ENCODE data around the gene DUSP8.

Gene DUSP8

GRCh38 chr11:1574238-1574932 lies 2.3 kb upstream of the DUSP8 start:
- peak overlapping the region; percentile 50 for H3K4me3 ChIP-seq (ENCODE audit: low read depth, low read length)
- ChIA-PET CTCF (interaction anchor here (0.6 to 3.4 kb wide), 35 partner anchors 8 to 855 kb away, joined by 3 to 138 read pairs (median 4); no protein-coding TSS in a partner anchor), POLR2A (interaction anchor here (0.5 to 2.7 kb wide), 7 partner anchors 10 to 768 kb away, joined by 3 to 24 read pairs (median 5); no protein-coding TSS in a partner anchor)
- peaks cover 0 to 4% of the 10 kb centered on the region in 2 experiments; a peak in 1 of 3 replicates for H3K36me3 ChIP-seq (ENCODE audit: control insufficient read depth in 2 of 2, insufficient read depth in 1 of 2, low read length in 2 of 2)
- no peaks in the 10 kb centered on the region; the same call in 1 of the 2 replicates for H3K4me1 ChIP-seq (ENCODE audit: control insufficient read depth, insufficient read depth, low read length)
- no peaks in the 10 kb centered on the region for H3K9me3 ChIP-seq (ENCODE audit: control insufficient read depth, insufficient read depth, low read depth, low read length)
- no peak overlapping the region for H3K27ac ChIP-seq (ENCODE audit: extremely low read depth, low read depth, low read length)
- TF ChIP-seq ZNF654 (tag by site-specific recombination; IDR thresholded peaks at IDR 0.05; ENCODE audit: low read depth) (no peak), ZNF596 (tag by site-specific recombination; IDR thresholded peaks at IDR 0.05) (no peak), MYNN (tag by site-specific recombination; IDR thresholded peaks at IDR 0.05; ENCODE audit: borderline replicate concordance) (no peak), ZNF426 (tag by site-specific recombination; IDR thresholded peaks at IDR 0.05) (no peak), ZNF791 (tag by site-specific recombination; IDR thresholded peaks at IDR 0.05) (no peak), TCF7L2 (IDR thresholded peaks at IDR 0.05; ENCODE audit: borderline replicate concordance, low read depth, low read length) (no peak), ZBTB26 (tag by site-specific recombination; optimal IDR thresholded peaks at IDR 0.05) (peak; percentile 48), MZF1 (tag by site-specific recombination; IDR thresholded peaks at IDR 0.05; ENCODE audit: borderline replicate concordance) (no peak), ZNF623 (tag by site-specific recombination; IDR thresholded peaks at IDR 0.05) (no peak), ZNF155 (tag by site-specific recombination; IDR thresholded peaks at IDR 0.05) (no peak), ZSCAN23 (tag by site-specific recombination; IDR thresholded peaks at IDR 0.05) (no peak), ZNF138 (tag by site-specific recombination; IDR thresholded peaks at IDR 0.05; ENCODE audit: borderline replicate concordance) (no peak), ZNF423 (tag by site-specific recombination; IDR thresholded peaks at IDR 0.05) (peak; percentile 84), ATF2 (tag by site-specific recombination; IDR thresholded peaks at IDR 0.05; ENCODE audit: low read depth) (no peak), ZNF626 (tag by site-specific recombination; IDR thresholded peaks at IDR 0.05) (no peak), ZXDB (tag by site-specific recombination; IDR thresholded peaks at IDR 0.05) (no peak), GLIS2 (tag by site-specific recombination; IDR thresholded peaks at IDR 0.05) (peak; percentile 73), BCL11A (tag by site-specific recombination; IDR thresholded peaks at IDR 0.05; ENCODE audit: low read depth) (no peak), ZNF26 (tag by site-specific recombination; IDR thresholded peaks at IDR 0.05) (no peak), ZNF521 (tag by site-specific recombination; IDR thresholded peaks at IDR 0.05) (no peak), ZNF121 (tag by site-specific recombination; IDR thresholded peaks at IDR 0.05) (no peak), HOXC10 (CRISPR knock-in tag; IDR thresholded peaks at IDR 0.05) (no peak)
- TF ChIP-seq, protein P1, sequence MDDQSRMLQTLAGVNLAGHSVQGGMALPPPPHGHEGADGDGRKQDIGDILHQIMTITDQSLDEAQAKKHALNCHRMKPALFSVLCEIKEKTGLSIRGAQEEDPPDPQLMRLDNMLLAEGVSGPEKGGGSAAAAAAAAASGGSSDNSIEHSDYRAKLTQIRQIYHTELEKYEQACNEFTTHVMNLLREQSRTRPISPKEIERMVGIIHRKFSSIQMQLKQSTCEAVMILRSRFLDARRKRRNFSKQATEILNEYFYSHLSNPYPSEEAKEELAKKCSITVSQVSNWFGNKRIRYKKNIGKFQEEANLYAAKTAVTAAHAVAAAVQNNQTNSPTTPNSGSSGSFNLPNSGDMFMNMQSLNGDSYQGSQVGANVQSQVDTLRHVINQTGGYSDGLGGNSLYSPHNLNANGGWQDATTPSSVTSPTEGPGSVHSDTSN (CRISPR knock-in tag; IDR thresholded peaks at IDR 0.05): no peak
- TF ChIP-seq, protein P2, sequence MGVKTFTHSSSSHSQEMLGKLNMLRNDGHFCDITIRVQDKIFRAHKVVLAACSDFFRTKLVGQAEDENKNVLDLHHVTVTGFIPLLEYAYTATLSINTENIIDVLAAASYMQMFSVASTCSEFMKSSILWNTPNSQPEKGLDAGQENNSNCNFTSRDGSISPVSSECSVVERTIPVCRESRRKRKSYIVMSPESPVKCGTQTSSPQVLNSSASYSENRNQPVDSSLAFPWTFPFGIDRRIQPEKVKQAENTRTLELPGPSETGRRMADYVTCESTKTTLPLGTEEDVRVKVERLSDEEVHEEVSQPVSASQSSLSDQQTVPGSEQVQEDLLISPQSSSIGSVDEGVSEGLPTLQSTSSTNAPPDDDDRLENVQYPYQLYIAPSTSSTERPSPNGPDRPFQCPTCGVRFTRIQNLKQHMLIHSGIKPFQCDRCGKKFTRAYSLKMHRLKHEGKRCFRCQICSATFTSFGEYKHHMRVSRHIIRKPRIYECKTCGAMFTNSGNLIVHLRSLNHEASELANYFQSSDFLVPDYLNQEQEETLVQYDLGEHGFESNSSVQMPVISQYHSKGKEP (tag by site-specific recombination; IDR thresholded peaks at IDR 0.05): no peak
- TF ChIP-seq, protein P3, sequence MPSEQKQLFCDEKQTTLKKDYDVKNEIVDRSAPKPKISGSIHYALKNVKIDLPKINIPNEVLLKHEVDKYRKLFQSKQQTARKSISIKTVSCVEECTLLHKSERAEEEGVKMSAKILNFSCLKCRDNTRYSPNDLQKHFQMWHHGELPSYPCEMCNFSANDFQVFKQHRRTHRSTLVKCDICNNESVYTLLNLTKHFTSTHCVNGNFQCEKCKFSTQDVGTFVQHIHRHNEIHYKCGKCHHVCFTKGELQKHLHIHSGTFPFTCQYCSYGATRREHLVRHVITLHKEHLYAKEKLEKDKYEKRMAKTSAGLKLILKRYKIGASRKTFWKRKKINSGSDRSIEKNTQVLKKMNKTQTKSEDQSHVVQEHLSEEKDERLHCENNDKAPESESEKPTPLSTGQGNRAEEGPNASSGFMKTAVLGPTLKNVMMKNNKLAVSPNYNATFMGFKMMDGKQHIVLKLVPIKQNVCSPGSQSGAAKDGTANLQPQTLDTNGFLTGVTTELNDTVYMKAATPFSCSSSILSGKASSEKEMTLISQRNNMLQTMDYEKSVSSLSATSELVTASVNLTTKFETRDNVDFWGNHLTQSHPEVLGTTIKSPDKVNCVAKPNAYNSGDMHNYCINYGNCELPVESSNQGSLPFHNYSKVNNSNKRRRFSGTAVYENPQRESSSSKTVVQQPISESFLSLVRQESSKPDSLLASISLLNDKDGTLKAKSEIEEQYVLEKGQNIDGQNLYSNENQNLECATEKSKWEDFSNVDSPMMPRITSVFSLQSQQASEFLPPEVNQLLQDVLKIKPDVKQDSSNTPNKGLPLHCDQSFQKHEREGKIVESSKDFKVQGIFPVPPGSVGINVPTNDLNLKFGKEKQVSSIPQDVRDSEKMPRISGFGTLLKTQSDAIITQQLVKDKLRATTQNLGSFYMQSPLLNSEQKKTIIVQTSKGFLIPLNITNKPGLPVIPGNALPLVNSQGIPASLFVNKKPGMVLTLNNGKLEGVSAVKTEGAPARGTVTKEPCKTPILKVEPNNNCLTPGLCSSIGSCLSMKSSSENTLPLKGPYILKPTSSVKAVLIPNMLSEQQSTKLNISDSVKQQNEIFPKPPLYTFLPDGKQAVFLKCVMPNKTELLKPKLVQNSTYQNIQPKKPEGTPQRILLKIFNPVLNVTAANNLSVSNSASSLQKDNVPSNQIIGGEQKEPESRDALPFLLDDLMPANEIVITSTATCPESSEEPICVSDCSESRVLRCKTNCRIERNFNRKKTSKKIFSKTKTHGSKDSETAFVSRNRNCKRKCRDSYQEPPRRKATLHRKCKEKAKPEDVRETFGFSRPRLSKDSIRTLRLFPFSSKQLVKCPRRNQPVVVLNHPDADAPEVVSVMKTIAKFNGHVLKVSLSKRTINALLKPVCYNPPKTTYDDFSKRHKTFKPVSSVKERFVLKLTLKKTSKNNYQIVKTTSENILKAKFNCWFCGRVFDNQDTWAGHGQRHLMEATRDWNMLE (tag by site-specific recombination; conservative IDR thresholded peaks at IDR 0.05; ENCODE audit: low read depth): no peak
